SK-N-SH treated with all-trans-retinoic acid at 6 μM for 48 hours (cell line): Measurements from ENCODE around the gene APEH.

ENCODE experiments used
- ATAC-seq: fragments of 200-7000 bp; cut with Tn5 transposase; 3 replicates; pipeline ENCODE4 v1.9.1; 2020; ENCODE audit warnings: mild to moderate bottlenecking, moderate library complexity
- ARNTL ChIP-seq: fragments of 450-650 bp; formaldehyde crosslinking; IDR thresholded peaks from 2 replicates; pipeline ENCODE4 v1.5.0; 2020; ENCODE audit warnings: low read depth, mild to moderate bottlenecking, moderate library complexity, borderline replicate concordance
- CREB5 ChIP-seq: fragments of 250-450 bp; sonication (Bioruptor Pico); IDR thresholded peaks from 2 replicates; pipeline ENCODE4 v1.5.1; 2020; ENCODE audit warnings: low read depth, mild to moderate bottlenecking, moderate library complexity
- CSDC2 ChIP-seq: fragments of 250-450 bp; sonication (Bioruptor Pico); IDR thresholded peaks from 2 replicates; pipeline ENCODE4 v1.5.0; 2020; ENCODE audit warnings: mild to moderate bottlenecking, moderate library complexity
- CSRNP3 ChIP-seq: fragments of 250-450 bp; sonication (Bioruptor Pico); IDR thresholded peaks from 2 replicates; pipeline ENCODE4 v1.5.1; 2021; ENCODE audit warnings: mild to moderate bottlenecking, moderate library complexity
- ESRRG ChIP-seq: fragments of 250-450 bp; sonication (Bioruptor Pico); IDR thresholded peaks from 2 replicates; pipeline ENCODE4 v1.6.1; 2021; ENCODE audit warnings: mild to moderate bottlenecking
- GLIS3 ChIP-seq: fragments of 250-450 bp; sonication (Bioruptor Pico); IDR thresholded peaks from 2 replicates; pipeline ENCODE4 v1.5.0; 2020; ENCODE audit warnings: mild to moderate bottlenecking, moderate library complexity
- ISL1 ChIP-seq: fragments of 250-450 bp; sonication (Bioruptor Pico); IDR thresholded peaks from 2 replicates; pipeline ENCODE4 v2.1.2; 2022; ENCODE audit warnings: mild to moderate bottlenecking, moderate library complexity
- OSR1 ChIP-seq: fragments of 250-450 bp; sonication (Bioruptor Pico); IDR thresholded peaks from 2 replicates; pipeline ENCODE4 v1.8.0; 2022; ENCODE audit warnings: moderate library complexity, mild to moderate bottlenecking, inconsistent platforms
- PATZ1 ChIP-seq: fragments of 250-450 bp; sonication (Bioruptor Pico); IDR thresholded peaks from 2 replicates; pipeline ENCODE4 v1.8.0; 2020; ENCODE audit warnings: mild to moderate bottlenecking, moderate library complexity, borderline replicate concordance
- PPARA ChIP-seq: fragments of 250-450 bp; sonication (Bioruptor Pico); IDR thresholded peaks from 2 replicates; pipeline ENCODE4 v1.5.0; 2020; ENCODE audit warnings: mild to moderate bottlenecking, borderline replicate concordance
- RARB ChIP-seq: fragments of 250-450 bp; sonication (Bioruptor Pico); IDR thresholded peaks from 2 replicates; pipeline ENCODE4 v1.8.0; 2021; ENCODE audit warnings: mild to moderate bottlenecking, moderate library complexity
- SNAI2 ChIP-seq: fragments of 250-450 bp; sonication (Bioruptor Pico); IDR thresholded peaks from 2 replicates; pipeline ENCODE4 v1.5.0; 2020; ENCODE audit warnings: mild to moderate bottlenecking, moderate library complexity
- TCF4 ChIP-seq: fragments of 250-450 bp; sonication (Bioruptor Pico); IDR thresholded peaks from 2 replicates; pipeline ENCODE4 v1.8.0; 2021; ENCODE audit warnings: mild to moderate bottlenecking, moderate library complexity, borderline replicate concordance
- TOX ChIP-seq: fragments of 250-450 bp; sonication (Bioruptor Pico); IDR thresholded peaks from 2 replicates; pipeline ENCODE4 v1.8.0; 2021; ENCODE audit warnings: mild to moderate bottlenecking, moderate library complexity, borderline replicate concordance
- TSHZ2 ChIP-seq: fragments of 250-450 bp; sonication (Bioruptor Pico); IDR thresholded peaks from 2 replicates; pipeline ENCODE4 v1.5.0; 2020; ENCODE audit warnings: mild to moderate bottlenecking, moderate library complexity
- ZC3H10 ChIP-seq: fragments of 250-450 bp; sonication (Bioruptor Pico); IDR thresholded peaks from 2 replicates; pipeline ENCODE4 v1.5.1; 2021; ENCODE audit warnings: mild to moderate bottlenecking, moderate library complexity
- ZFP3 ChIP-seq: fragments of 250-450 bp; sonication (Bioruptor Pico); IDR thresholded peaks from 2 replicates; pipeline ENCODE4 v1.5.0; 2020; ENCODE audit warnings: mild to moderate bottlenecking, moderate library complexity
- ZFP30 ChIP-seq: fragments of 450-650 bp; formaldehyde crosslinking; IDR thresholded peaks from 2 replicates; pipeline ENCODE4 v1.5.0; 2022; ENCODE audit warnings: mild to moderate bottlenecking, moderate library complexity
- ZNF565 ChIP-seq: fragments of 450-650 bp; formaldehyde crosslinking; conservative IDR thresholded peaks from 2 replicates; pipeline ENCODE4 v1.5.0; 2020; ENCODE audit warnings: low read depth, mild to moderate bottlenecking, moderate library complexity
- ZNF70 ChIP-seq: fragments of 450-650 bp; formaldehyde crosslinking; IDR thresholded peaks from 2 replicates; pipeline ENCODE4 v1.5.0; 2020; ENCODE audit warnings: mild to moderate bottlenecking, moderate library complexity

The APEH gene

GRCh38 chr3:49673715-49674496 lies at the start of gene APEH:
Gene APEH, plus strand, starts transcription at chr3:49674351. Its CDS starts 51 bp downstream, at chr3:49674402.
- no peak for TF ChIP-seq ZNF565 (CRISPR knock-in tag)
- no peak for TF ChIP-seq ZFP30 (CRISPR knock-in tag)
- peak; percentile 92 for ATAC-seq

- TF ChIP-seq SNAI2 (CRISPR knock-in tag) (no peak), GLIS3 (CRISPR knock-in tag) (no peak), CREB5 (CRISPR knock-in tag) (no peak), PPARA (CRISPR knock-in tag) (no peak), CSDC2 (CRISPR knock-in tag) (no peak), TOX (CRISPR knock-in tag) (no peak), ARNTL (CRISPR knock-in tag) (no peak)
- TF ChIP-seq, all 23 proteins: peak for 0
These were observed 49.1 kb upstream of the APEH start for GRCh38 chr3:49625071-49625470.

GRCh38 chr3:49626101-49626581 lies 48.0 kb upstream of the APEH start:
- TF ChIP-seq OSR1 (CRISPR knock-in tag) (no peak), CSRNP3 (CRISPR knock-in tag) (no peak), RARB (CRISPR knock-in tag) (no peak), SNAI2 (CRISPR knock-in tag) (no peak), TSHZ2 (no peak), GLIS3 (CRISPR knock-in tag) (no peak), ZFP30 (CRISPR knock-in tag) (no peak), TOX (CRISPR knock-in tag) (no peak), ZC3H10 (CRISPR knock-in tag) (no peak), TCF4 (no peak), ISL1 (no peak), ZNF70 (no peak), CREB5 (CRISPR knock-in tag) (no peak), ZFP3 (no peak), PPARA (CRISPR knock-in tag) (no peak), ESRRG (no peak), PATZ1 (no peak), ZNF565 (CRISPR knock-in tag) (no peak), CSDC2 (CRISPR knock-in tag) (no peak), ARNTL (CRISPR knock-in tag) (no peak)
- no peak for ATAC-seq

More at GRCh38 chr3:49625071-49625470, 49.1 kb upstream of the APEH start:
- ATAC-seq: no peak
